Cardiac muscle cell (in vitro differentiated cells and primary cell): ENCODE measurements around the gene CFAP43. TPM values are rescaled to one million over a fixed set of nuclear protein-coding genes. Genes with fewer than 3 reads are reported as not detected.

ENCODE experiments used
- DNase-seq, 2 donors: peaks; one replicate each; pipeline versions ENCODE4 v3.0.0 to v3.0.0-alpha.2; 2010 to 2017; ENCODE audit warnings: low read depth in 1 of 2, low spot score in 1 of 2
- H3K27ac ChIP-seq: fragments of 200-600 bp; sonication (generic); 2 replicates; pipeline ENCODE4 v1.5.1; 2016
- H3K27me3 ChIP-seq: fragments of 200-600 bp; sonication (generic); 2 replicates; pipeline ENCODE4 v1.6.0; 2016; ENCODE audit warnings: control low read depth
- H3K36me3 ChIP-seq: fragments of 200-600 bp; sonication (generic); 2 replicates; pipeline ENCODE4 v1.5.1; 2016; ENCODE audit warnings: control low read depth
- H3K4me1 ChIP-seq: fragments of 200-600 bp; sonication (generic); 2 replicates; pipeline ENCODE4 v1.8.1; 2017; ENCODE audit warnings: low read depth, mild to moderate bottlenecking, mixed run types
- H3K4me3 ChIP-seq: fragments of 200-600 bp; sonication (generic); 2 replicates; pipeline ENCODE4 v1.5.1; 2016; ENCODE audit warnings: mild to moderate bottlenecking
- H3K9me3 ChIP-seq: fragments of 200-600 bp; sonication (generic); 2 replicates; pipeline ENCODE4 v1.5.1; 2017; ENCODE audit warnings: low read depth, mild to moderate bottlenecking, control low read depth
- polyA plus RNA-seq: library from polyadenylated mRNA; unstranded; fragments of >200 nt; fragmentation: Nextera tagmentation; extraction: Ambion mirVana; gene quantifications from 2 replicates; pipeline ENCODE4 v1.2.1, GENCODE V29; 2016
- total RNA-seq: library from RNA; depleted of rRNA; stranded (reverse); fragments of >200 nt; gene quantifications from 2 replicates; pipeline ENCODE4 v1.2.3, GENCODE V29; 2016
- TF ChIP-seq, protein P1 (sequence below): IDR thresholded peaks from 2 replicates; pipeline ENCODE4 v1.5.1; 2012; ENCODE audit warnings: low read depth, mild to moderate bottlenecking, low read length

Gene CFAP43
- total and polyA plus RNA-seq, 2 experiments from 2014 or later = 0.36 to 0.67 TPM

GRCh38 chr10:104104926-104105325 is 127.2 kb downstream of the CFAP43 start:
- no peak overlapping the region for H3K27ac ChIP-seq
- no peak for DNase-seq
- H3K36me3 ChIP-seq = no peaks in the 10 kb centered on the region
- H3K9me3 ChIP-seq = no peaks in the 10 kb centered on the region
- no peak overlapping the region for H3K4me3 ChIP-seq
- TF ChIP-seq, protein P1, sequence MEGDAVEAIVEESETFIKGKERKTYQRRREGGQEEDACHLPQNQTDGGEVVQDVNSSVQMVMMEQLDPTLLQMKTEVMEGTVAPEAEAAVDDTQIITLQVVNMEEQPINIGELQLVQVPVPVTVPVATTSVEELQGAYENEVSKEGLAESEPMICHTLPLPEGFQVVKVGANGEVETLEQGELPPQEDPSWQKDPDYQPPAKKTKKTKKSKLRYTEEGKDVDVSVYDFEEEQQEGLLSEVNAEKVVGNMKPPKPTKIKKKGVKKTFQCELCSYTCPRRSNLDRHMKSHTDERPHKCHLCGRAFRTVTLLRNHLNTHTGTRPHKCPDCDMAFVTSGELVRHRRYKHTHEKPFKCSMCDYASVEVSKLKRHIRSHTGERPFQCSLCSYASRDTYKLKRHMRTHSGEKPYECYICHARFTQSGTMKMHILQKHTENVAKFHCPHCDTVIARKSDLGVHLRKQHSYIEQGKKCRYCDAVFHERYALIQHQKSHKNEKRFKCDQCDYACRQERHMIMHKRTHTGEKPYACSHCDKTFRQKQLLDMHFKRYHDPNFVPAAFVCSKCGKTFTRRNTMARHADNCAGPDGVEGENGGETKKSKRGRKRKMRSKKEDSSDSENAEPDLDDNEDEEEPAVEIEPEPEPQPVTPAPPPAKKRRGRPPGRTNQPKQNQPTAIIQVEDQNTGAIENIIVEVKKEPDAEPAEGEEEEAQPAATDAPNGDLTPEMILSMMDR = no peak
- H3K27me3 ChIP-seq = no peaks in the 10 kb centered on the region
- no peaks in the 10 kb centered on the region for H3K4me1 ChIP-seq

DNA sequence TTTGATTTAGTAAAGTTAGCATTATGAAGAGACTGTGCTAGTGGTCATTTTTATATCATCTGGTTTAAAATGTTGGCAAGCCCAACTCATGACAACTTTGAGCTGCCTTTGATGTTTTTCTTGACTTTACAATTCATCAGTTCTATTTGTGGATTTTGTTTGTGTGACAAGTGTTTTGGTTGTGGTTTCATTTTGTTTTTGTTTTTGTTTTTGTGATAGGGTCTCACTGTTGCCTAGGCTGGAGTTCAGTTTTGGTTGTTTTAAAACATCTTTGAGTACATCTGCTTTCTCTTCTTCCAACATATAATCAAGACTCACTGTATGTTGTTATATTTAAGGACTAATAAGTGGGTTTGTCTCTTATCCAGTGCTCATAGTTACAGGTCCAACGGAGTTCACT is 127.7 kb downstream of the CFAP43 start:
- H3K27ac ChIP-seq = no peak overlapping the region
- TF ChIP-seq, protein P1 = no peak
- H3K9me3 ChIP-seq = no peaks in the 10 kb centered on the region
- H3K4me3 ChIP-seq = no peak overlapping the region
- DNase-seq = no peak
- H3K36me3 ChIP-seq = no peaks in the 10 kb centered on the region
- no peaks in the 10 kb centered on the region for H3K27me3 ChIP-seq
- no peaks in the 10 kb centered on the region for H3K4me1 ChIP-seq

DNA sequence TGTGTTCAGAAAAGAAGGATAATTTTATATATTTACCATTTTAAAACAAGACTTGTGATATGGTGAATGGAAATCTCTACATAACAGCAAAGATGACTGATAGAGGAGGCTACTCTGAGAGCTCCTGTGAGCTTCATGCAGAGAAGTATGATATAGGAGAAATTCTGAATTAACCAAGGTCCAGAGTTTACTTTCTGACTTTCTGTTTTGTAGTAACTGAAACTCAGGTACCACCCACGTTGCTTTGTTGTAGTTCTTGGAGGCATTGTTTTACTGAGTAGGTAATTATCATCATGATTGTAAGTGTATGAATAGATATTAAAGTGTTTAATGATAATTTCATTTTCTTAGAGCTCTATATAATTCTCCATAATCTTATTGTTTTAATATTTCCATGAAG is 128.2 kb downstream of the CFAP43 start:
- Histone ChIP-seq H3K9me3 (no peaks in the 10 kb centered on the region), H3K4me3 (no peak overlapping the region), H3K36me3 (no peaks in the 10 kb centered on the region), H3K27me3 (no peaks in the 10 kb centered on the region), H3K27ac (no peak overlapping the region), H3K4me1 (no peaks in the 10 kb centered on the region)
- DNase-seq = no peak
- TF ChIP-seq, protein P1 = no peak

DNA sequence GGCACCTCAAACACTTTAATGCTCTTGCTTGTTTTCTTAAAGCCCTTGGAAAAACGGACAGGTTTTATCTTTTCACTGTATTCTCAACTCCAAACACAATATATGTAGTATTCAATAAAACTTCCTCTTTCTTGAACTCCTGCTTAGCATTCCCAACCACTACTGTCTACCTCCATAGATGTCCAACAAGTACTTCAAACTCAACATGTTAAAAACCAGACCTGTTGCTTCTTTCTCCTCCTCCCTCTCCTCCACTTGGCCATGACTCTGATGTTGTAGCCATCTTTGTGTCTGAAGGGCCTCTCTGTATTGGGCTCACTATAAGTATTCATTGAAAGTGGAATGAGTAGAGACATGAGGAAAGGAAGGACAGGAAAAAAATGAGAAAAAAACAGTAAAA is 130.3 kb downstream of the CFAP43 start:
- Histone ChIP-seq H3K27ac (no peak overlapping the region), H3K36me3 (no peaks in the 10 kb centered on the region)

DNA sequence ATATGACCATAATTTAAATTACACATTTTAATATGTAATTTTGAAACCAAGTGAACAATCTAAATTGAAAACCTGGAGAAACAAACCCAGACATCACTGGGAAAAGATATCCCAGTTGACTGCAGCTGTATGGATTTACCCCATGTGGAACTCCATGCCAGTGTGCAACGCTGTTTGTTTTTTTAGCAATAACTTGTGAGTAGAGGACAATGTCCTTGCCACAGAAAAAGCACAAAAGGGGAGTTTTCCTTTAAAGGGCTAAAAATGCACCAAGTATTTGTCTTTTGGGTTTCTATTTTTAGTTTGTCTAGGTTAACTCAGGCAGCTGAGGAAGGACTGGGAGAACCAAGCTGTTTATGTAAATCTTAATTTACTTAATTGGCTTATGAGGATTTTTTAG is 131.4 kb downstream of the CFAP43 start:
- DNase-seq = no peak
- Histone ChIP-seq H3K4me3 (no peak overlapping the region), H3K9me3 (no peaks in the 10 kb centered on the region), H3K27me3 (no peaks in the 10 kb centered on the region), H3K27ac (no peak overlapping the region), H3K36me3 (no peaks in the 10 kb centered on the region), H3K4me1 (no peaks in the 10 kb centered on the region)
- TF ChIP-seq, protein P1 = no peak

More for the DNA sequence above, 130.3 kb downstream of the CFAP43 start:
- H3K4me3 ChIP-seq = no peak overlapping the region
- H3K27me3 ChIP-seq = no peaks in the 10 kb centered on the region
- H3K4me1 ChIP-seq = no peaks in the 10 kb centered on the region
- H3K9me3 ChIP-seq = no peaks in the 10 kb centered on the region
- no peak for DNase-seq
- TF ChIP-seq, protein P1 = no peak

DNA sequence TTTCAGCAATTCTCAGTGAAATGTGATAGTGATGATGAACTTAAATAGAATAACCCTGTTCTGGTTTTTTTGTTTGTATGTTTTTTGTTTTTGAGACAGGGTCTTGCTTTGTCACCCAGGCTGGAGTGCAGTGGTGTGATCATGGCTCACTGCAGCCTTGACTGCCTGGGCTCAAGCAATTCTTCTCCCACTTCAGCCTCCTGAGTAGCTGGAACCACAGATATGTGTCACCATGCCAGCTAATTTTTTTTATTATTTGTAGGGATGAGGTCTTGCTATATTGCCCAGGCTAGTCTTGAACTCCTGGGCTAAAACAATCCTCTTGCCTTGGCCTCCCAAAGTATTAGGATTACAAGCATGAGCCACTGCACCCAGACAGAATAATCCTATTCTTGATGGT is 132.2 kb downstream of the CFAP43 start:
- TF ChIP-seq, protein P1 = no peak
- Histone ChIP-seq H3K27ac (no peak overlapping the region), H3K9me3 (no peaks in the 10 kb centered on the region), H3K4me3 (no peak overlapping the region), H3K4me1 (no peaks in the 10 kb centered on the region), H3K36me3 (no peaks in the 10 kb centered on the region), H3K27me3 (no peaks in the 10 kb centered on the region)
- peak in 1 of 2 donors; percentile 19 for DNase-seq
